Mesendoderm (in vitro differentiated cells): ENCODE measurements around the gene HYPK.
"Not testable (repeated sequence)": the region's sequence is repeated elsewhere in the genome, so short reads cannot be mapped to it uniquely, and the experiment has no call there.

ENCODE experiments used
- DNase-seq: peaks from one replicate; pipeline ENCODE4 v3.0.0; 2013
- H2AK5ac ChIP-seq: 2 replicates; pipeline ENCODE4 v1.6.1; 2013; ENCODE audit warnings: low read length, inconsistent platforms
- H2BK120ac ChIP-seq: 2 replicates; pipeline ENCODE4 v1.6.1; 2013; ENCODE audit warnings: low read depth, mild to moderate bottlenecking, low read length, moderate library complexity, mixed read lengths
- H2BK15ac ChIP-seq: replicated peaks from 2 replicates; pipeline ENCODE4 v1.6.1; 2013; ENCODE audit warnings: low read depth, mild to moderate bottlenecking, moderate library complexity
- H2BK5ac ChIP-seq: 2 replicates; pipeline ENCODE4 v1.6.1; 2013; ENCODE audit warnings: low read length, inconsistent platforms
- H3K18ac ChIP-seq: 2 replicates; pipeline ENCODE4 v1.6.1; 2013; ENCODE audit warnings: mild to moderate bottlenecking, low read length, mixed read lengths
- H3K23ac ChIP-seq: one replicate; pipeline ENCODE4 v1.6.1; 2013; ENCODE audit warnings: low read length
- H3K27ac ChIP-seq: 2 replicates; pipeline ENCODE4 v1.5.1; 2013; ENCODE audit warnings: low read depth, mild to moderate bottlenecking, inconsistent platforms, low read length, moderate library complexity
- H3K27me3 ChIP-seq: 2 replicates; pipeline ENCODE4 v1.6.1; 2013; ENCODE audit warnings: low read length, control low read depth, mild to moderate bottlenecking, inconsistent platforms; ENCODE audit not compliant: insufficient read depth, poor library complexity
- H3K36me3 ChIP-seq: 2 replicates; pipeline ENCODE4 v1.6.1; 2013; ENCODE audit warnings: low read length, inconsistent platforms; ENCODE audit not compliant: control insufficient read depth, insufficient read depth
- H3K4ac ChIP-seq: one replicate; pipeline ENCODE4 v1.6.1; 2013; ENCODE audit warnings: low read depth, mild to moderate bottlenecking, low read length, moderate library complexity
- H3K4me1 ChIP-seq: 2 replicates; pipeline ENCODE4 v1.6.1; 2013; ENCODE audit warnings: low read depth, low read length, inconsistent platforms; ENCODE audit not compliant: control insufficient read depth
- H3K4me2 ChIP-seq: 2 replicates; pipeline ENCODE4 v1.6.1; 2013; ENCODE audit warnings: low read length
- H3K4me3 ChIP-seq: 2 replicates; pipeline ENCODE4 v1.5.1; 2013; ENCODE audit warnings: mild to moderate bottlenecking, low read length
- H3K56ac ChIP-seq: one replicate; pipeline ENCODE4 v1.6.1; 2013; ENCODE audit warnings: low read length
- H3K79me1 ChIP-seq: 2 replicates; pipeline ENCODE4 v1.6.1; 2013; ENCODE audit warnings: low read length, inconsistent platforms
- H3K79me2 ChIP-seq: 2 replicates; pipeline ENCODE4 v1.6.1; 2013; ENCODE audit warnings: mild to moderate bottlenecking, low read length; ENCODE audit not compliant: control insufficient read depth, insufficient read depth
- H3K9ac ChIP-seq: 2 replicates; pipeline ENCODE4 v1.6.1; 2013; ENCODE audit warnings: low read length, inconsistent platforms
- H4K5ac ChIP-seq: one replicate; pipeline ENCODE4 v1.6.1; 2013; ENCODE audit warnings: low read length
- H4K8ac ChIP-seq: one replicate; pipeline ENCODE4 v1.6.1; 2013; ENCODE audit warnings: low read depth, mild to moderate bottlenecking, control low read depth, low read length, moderate library complexity
- WGBS: extraction: QIAGEN DNeasy Blood & Tissue Kit; methylation state at CpG from one replicate; pipeline ENCODE4 v1.1.7; 2013; ENCODE audit warnings: low lambda C conversion rate, missing lambda C conversion rate; ENCODE audit not compliant: insufficient coverage; ENCODE audit errors: extremely low coverage; 5-methylcytosine and 5-hydroxymethylcytosine counted together

Gene HYPK

DNA sequence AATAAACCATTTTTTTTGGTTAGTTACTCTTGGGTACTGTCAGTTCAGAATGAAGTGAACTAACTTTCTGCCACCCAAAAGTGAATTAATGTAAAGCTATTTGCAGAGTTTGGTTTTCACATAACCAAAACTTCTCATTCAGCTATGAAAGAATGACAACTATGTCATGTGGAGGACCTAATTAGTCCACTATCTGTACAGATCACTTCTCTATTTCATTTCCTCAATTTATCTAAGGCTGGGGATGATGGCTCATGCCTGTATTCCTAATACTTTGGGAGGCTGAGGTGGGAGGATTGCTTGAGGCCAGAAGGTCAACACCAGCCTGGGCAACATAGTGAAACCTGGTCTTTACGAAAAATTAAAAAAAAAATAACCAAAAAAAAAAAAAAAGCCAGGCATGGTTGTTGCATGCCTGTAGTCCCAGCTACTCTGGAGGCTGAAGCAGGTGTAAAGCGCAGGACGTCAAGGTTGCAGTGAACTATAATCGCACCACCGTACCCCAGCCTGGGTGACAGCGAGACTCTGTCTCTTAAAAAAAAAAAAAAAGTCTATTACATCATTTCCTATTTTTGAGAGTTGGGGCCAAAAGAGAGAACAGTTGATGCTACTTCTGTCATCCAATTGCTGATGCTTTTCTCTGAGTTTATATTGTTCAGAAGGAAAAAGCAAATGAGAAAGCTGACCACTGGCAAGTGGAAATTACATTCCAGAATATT is 8.7 kb downstream of the HYPK start:
- Histone ChIP-seq H3K27me3 (no peaks in the 10 kb centered on the region), H4K5ac (no peak overlapping the region), H4K8ac (no peak overlapping the region), H3K36me3 (peaks cover 8% of the 10 kb centered on the region), H3K4me2 (no peak overlapping the region), H3K4me1 (no peaks in the 10 kb centered on the region), H3K18ac (no peak overlapping the region), H2BK15ac (no peak overlapping the region), H3K79me2 (no peaks in the 10 kb centered on the region), H3K79me1 (no peaks in the 10 kb centered on the region), H2BK120ac (no peak overlapping the region), H3K4me3 (no peak overlapping the region), H2BK5ac (no peak overlapping the region), H3K23ac (no peak overlapping the region), H3K4ac (no peak overlapping the region), H2AK5ac (no peak overlapping the region), H3K9ac (no peak overlapping the region), H3K56ac (no peak overlapping the region), H3K27ac (no peak overlapping the region)
- no peak for DNase-seq
- no CpG with 5 or more reads among the region's 6 CpGs for WGBS

DNA sequence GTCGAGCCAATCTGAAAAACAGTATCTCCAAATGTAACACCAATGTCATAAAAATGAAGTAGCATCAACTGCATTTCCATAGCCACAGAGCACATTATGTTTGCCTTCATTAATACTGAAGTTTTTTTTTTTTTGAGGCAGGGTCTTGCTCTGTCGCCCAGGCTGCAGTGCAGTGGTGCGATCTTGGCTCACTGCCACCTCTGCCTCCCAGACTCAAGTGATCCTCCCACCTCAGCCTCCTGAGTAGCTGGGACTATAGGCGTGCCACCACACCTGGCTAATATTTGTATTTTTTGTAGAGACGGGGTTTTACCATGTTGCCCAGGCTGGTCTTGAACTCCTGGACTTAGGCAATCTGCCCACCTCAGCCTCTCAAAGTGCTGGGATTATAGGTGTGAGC is 14.7 kb downstream of the HYPK start:
- H3K4ac ChIP-seq, H2BK5ac ChIP-seq, H3K4me2 ChIP-seq, H3K23ac ChIP-seq, H3K36me3 ChIP-seq, DNase-seq, H3K4me1 ChIP-seq, H2BK120ac ChIP-seq, H3K79me1 ChIP-seq, H3K56ac ChIP-seq, H3K18ac ChIP-seq, H3K79me2 ChIP-seq, H4K5ac ChIP-seq, H4K8ac ChIP-seq, H3K9ac ChIP-seq, H3K4me3 ChIP-seq, H3K27ac ChIP-seq, H3K27me3 ChIP-seq, H2BK15ac ChIP-seq, H2AK5ac ChIP-seq: not testable (repeated sequence)
- WGBS, result no CpG with 5 or more reads among the region's 5 CpGs

DNA sequence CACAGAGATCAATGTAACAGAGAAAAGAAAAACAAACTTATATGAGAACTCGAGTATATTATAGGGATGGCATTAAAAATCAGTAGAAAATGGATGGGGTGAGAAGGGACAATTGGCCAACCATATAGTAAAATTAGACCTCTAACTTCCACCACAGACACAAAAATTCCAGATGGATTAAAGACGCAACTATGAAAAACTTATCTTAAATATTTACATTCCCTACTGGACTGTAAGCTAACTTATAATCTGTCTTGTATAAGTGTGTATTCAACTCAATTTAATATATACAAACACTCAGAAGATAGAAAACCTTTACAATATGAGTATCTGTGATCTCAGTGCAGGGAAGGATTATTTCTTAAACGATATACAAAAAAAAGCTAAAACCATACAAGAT is 21.1 kb downstream of the HYPK start:
- H3K4ac ChIP-seq, result no peak overlapping the region
- no peak overlapping the region for H3K9ac ChIP-seq
- H4K8ac ChIP-seq, result no peak overlapping the region
- no peak overlapping the region for H4K5ac ChIP-seq
- H3K79me1 ChIP-seq, result peaks cover 1% of the 10 kb centered on the region
- peaks cover 8% of the 10 kb centered on the region for H3K79me2 ChIP-seq
- no peaks in the 10 kb centered on the region for H3K27me3 ChIP-seq
- H2BK120ac ChIP-seq, result no peak overlapping the region
- H2BK15ac ChIP-seq, result no peak overlapping the region
- H2BK5ac ChIP-seq, result no peak overlapping the region
- no peak overlapping the region for H3K18ac ChIP-seq
- H3K4me3 ChIP-seq, result no peak overlapping the region
- H3K23ac ChIP-seq, result no peak overlapping the region
- no peak overlapping the region for H2AK5ac ChIP-seq
- WGBS, result no CpG with 5 or more reads among the region's 3 CpGs
- H3K27ac ChIP-seq, result no peak overlapping the region
- no peak overlapping the region for H3K56ac ChIP-seq
- H3K36me3 ChIP-seq, result no peaks in the 10 kb centered on the region
- no peaks in the 10 kb centered on the region for H3K4me1 ChIP-seq
- no peak for DNase-seq
- no peak overlapping the region for H3K4me2 ChIP-seq

DNA sequence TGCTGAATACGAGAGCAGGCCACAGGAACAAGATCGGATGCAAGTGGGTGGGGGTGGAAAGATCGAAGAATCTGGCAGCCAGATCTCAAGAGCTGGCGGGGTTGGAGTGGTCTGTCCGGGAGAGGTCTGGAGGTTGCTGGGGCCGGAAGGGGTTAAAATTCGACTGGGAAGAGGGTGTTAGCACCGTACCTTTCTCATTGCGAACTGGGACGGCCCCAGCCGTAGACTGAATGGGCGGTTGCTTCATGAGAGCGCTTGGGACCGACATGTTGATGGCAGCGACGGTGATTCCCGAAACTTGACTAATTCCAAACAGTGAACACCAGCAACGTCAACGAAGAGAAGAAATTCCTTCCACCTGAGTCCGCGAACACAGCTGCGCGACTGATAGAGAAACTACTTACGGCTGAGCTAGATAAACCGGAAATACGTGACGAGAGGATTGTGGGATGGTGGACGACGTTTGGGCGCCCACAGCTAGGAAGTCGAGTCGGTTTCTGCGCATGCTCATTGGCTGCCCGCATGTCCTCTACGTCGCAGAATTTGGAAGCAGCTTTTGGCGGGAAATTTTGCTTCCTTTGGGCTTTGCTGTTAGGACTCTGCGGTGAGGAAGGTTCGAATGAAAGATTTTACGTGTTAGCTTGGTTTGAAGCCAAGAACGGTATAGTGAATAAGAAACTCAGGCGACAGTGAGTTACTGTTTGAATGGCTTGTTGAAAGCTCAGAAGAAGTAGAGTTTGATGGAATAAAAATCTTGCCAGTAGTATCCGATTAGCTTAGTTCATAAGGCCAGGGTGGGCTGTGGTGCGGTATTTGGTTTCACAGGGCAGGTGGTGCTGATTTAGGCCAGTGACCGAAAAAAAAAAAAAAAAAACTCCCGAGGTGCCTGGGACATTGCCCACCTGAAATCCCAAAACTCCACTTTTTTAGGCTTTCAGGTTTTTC is 24.2 kb downstream of the HYPK start, which contains the start of gene MFAP1:
Gene MFAP1 (minus strand): TSS at position 389 of the 945 bp plus-strand sequence. CDS start 121 bp downstream, at position 268.
- H4K8ac ChIP-seq, result peak within 1 kb of the TSS; percentile 68
- H3K4me3 ChIP-seq, result peak within 1 kb of the TSS; percentile 99
- H3K9ac ChIP-seq, result peak within 1 kb of the TSS; percentile 95
- H2AK5ac ChIP-seq, result no peak within 1 kb of the TSS
- no CpG with 5 or more reads among the region's 46 CpGs for WGBS
- peak within 1 kb of the TSS; percentile 58 for H3K4ac ChIP-seq
- DNase-seq, result peak; percentile 98
- no peaks in the 10 kb centered on the region for H3K4me1 ChIP-seq
- no peaks in the 10 kb centered on the region for H3K36me3 ChIP-seq
- no peak within 1 kb of the TSS for H4K5ac ChIP-seq
- H3K56ac ChIP-seq, result peak within 1 kb of the TSS; percentile 99
- peaks cover 6% of the 10 kb centered on the region for H3K79me2 ChIP-seq
- H3K27ac ChIP-seq, result peak within 1 kb of the TSS; percentile 53
- H2BK5ac ChIP-seq, result peak within 1 kb of the TSS; percentile 50
- H2BK15ac ChIP-seq, result no peak within 1 kb of the TSS
- peak within 1 kb of the TSS; percentile 65 for H3K18ac ChIP-seq
- H2BK120ac ChIP-seq, result no peak within 1 kb of the TSS
- H3K27me3 ChIP-seq, result no peaks in the 10 kb centered on the region
- peak within 1 kb of the TSS; percentile 86 for H3K4me2 ChIP-seq
- H3K79me1 ChIP-seq, result peaks cover 1% of the 10 kb centered on the region
- peak within 1 kb of the TSS; percentile 74 for H3K23ac ChIP-seq

DNA sequence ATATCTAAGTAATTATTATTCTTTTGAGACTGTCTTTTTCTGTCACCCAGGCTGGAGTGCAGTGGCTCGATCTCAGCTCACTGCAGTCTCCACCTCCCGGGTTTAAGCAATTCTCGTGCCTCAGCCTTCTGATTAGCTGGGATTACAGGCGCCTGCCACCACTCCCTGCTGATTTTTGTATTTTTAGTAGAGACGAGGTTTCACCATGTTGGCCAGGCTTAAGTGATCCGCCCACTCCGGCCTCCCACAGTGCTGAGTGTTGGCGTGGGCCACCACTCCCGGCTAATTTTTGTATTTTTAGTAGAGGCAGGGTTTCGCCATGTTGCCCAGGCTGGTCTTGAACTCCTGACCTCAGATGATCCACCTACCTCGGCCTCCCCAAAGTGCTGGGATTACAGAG is 24.9 kb downstream of the HYPK start:
- H4K8ac ChIP-seq, H2AK5ac ChIP-seq, H3K27me3 ChIP-seq, DNase-seq, H2BK120ac ChIP-seq, H3K36me3 ChIP-seq, H2BK5ac ChIP-seq, H4K5ac ChIP-seq, H3K27ac ChIP-seq, H3K56ac ChIP-seq, H3K18ac ChIP-seq, H3K9ac ChIP-seq, H3K4me1 ChIP-seq, H3K79me2 ChIP-seq, H3K4me2 ChIP-seq, H3K79me1 ChIP-seq, H3K23ac ChIP-seq, H3K4me3 ChIP-seq, H3K4ac ChIP-seq, H2BK15ac ChIP-seq: not testable (repeated sequence)
- WGBS, result no CpG with 5 or more reads among the region's 11 CpGs
